Measurements from ENCODE around the gene WFDC11.
"Not testable (repeated sequence)": the region's sequence is repeated elsewhere in the genome, so short reads cannot be mapped to it uniquely, and the experiment has no call there.

Gene WFDC11

DNA sequence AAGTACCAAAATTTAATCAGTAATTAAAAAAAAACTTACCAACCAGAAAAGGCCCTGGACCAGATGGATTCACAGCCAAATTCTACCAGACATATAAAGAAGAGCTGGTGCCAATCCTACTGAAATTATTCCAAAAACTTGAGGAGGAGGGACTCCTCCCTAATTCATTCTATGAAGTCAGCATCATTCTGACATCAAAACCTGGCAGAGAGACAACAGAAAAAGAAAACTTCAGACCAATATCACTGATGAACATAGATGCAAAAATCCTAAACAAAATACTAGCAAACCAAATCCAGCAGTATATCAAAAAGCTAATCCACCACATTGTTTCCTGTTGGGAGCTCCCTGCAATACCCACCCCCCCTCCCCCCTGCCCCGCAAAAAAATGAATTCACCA lies at the start of gene WFDC11:
Gene WFDC11 (minus strand): TSS at position 101 of the 400 bp plus-strand sequence. CDS start 19,639 bp downstream, outside the sequence.
- no peak for DNase-seq

GRCh38 chr20:45716141-45716688 lies 46.2 kb upstream of the WFDC11 start:
- not testable (repeated sequence) for DNase-seq

- no peak for DNase-seq
Measured at GRCh38 chr20:45704969-45705637, 35.1 kb upstream of the WFDC11 start, which contains the start of gene WFDC10B. Gene WFDC10B, minus strand, starts transcription at chr20:45705019. Its CDS starts 19,027 bp downstream, at chr20:45685992.

- DNase-seq = no peak
Measured at GRCh38 chr20:45701873-45702272, 31.8 kb upstream of the WFDC11 start, which contains the start of gene WFDC13. Gene WFDC13, plus strand, starts transcription at chr20:45702038. Its CDS starts 86 bp downstream, at chr20:45702124.

GRCh38 chr20:45701104-45701503 lies 31.1 kb upstream of the WFDC11 start:
- no peak for DNase-seq

DNA sequence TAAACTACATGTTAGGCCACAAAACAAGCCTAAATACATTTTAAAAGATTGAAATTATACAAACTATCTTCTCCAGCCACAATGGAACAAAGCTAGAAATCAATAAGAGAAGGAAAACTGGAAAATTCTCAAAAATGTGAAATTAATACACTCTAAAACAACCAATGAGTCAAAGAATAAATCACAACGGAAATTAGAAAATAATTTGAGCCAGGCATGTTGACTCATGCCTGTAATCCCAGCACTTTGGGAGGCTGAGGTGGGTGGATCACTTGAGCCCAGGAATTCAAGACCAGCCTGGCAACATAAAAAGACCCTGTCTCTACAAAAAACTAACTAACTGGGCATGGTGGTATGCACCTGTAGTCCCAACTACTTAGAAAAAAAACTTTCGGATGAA lies 25.5 kb upstream of the WFDC11 start:
- DNase-seq = no peak

GRCh38 chr20:45693346-45693745 lies 23.3 kb upstream of the WFDC11 start:
- DNase-seq = not testable (repeated sequence)

DNA sequence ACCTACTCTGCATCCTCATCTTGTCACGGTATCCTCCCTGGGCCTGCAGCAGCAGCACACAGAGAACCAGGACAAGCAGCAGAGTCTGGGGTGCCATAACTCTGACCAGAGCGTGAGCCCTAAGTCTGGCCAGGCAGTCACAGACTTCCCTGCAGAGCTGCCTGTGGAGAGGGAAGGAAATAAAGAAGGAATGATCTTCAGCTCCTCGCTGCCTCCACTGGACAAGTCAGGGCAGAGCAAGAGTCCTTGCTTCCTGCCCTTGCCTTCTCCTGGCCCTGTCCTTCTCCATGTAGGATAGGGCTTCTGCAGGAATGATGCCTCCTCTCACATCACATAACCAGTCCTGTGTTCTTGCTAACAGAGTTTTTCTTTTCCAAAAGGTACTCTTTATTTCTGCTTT lies 15.9 kb upstream of the WFDC11 start:
- DNase-seq = no peak

GRCh38 chr20:45679650-45680049 lies 9.6 kb upstream of the WFDC11 start:
- DNase-seq = no peak

GRCh38 chr20:45672765-45673164 lies 2.7 kb upstream of the WFDC11 start:
- DNase-seq = no peak

DNA sequence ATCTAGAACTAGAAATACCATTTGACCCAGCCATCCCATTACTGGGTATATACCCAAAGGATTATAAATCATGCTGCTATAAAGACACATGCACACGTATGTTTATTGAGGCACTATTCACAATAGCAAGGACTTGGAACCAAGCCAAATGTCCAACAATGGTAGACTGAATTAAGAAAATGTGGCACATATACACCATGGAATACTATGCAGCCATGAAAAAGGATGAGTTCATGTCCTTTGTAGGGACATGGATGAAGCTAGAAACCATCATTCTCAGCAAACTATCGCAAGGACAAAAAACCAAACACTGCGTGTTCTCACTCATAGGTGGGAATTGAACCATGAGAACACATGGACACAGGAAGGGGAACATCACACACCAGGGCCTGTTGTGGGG lies 13.0 kb downstream of the WFDC11 start:
- DNase-seq = not testable (repeated sequence)

DNA sequence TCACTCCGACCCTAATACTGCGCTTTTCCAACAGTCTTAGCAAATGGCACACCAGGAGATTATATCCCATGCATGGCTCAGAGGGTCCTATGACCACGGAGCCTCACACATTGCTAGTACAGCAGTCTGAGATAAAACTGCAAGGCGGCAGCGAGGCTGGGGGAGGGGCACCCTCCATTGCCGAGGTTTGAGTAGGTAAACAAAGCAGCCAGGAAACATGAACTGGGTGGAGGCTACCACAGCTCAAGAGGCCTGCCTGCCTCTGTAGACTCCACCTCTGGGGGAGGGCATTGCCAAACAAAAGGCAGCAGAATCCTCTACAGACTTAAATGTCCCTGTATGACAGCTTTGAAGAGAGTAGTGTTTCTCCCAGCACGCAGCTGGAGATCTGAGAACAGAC lies 18.3 kb downstream of the WFDC11 start:
- not testable (repeated sequence) for DNase-seq

- DNase-seq = no peak
Measured at GRCh38 chr20:45649312-45649863, 20.7 kb downstream of the WFDC11 start.

- no peak for DNase-seq
Measured at GRCh38 chr20:45647441-45648050, 22.5 kb downstream of the WFDC11 start.

GRCh38 chr20:45646875-45647274 lies 23.2 kb downstream of the WFDC11 start:
- no peak for DNase-seq

- not testable (repeated sequence) for DNase-seq
Measured at GRCh38 chr20:45645869-45646268, 24.2 kb downstream of the WFDC11 start.

GRCh38 chr20:45641076-45641475 lies 29.0 kb downstream of the WFDC11 start:
- DNase-seq = not testable (repeated sequence)

DNA sequence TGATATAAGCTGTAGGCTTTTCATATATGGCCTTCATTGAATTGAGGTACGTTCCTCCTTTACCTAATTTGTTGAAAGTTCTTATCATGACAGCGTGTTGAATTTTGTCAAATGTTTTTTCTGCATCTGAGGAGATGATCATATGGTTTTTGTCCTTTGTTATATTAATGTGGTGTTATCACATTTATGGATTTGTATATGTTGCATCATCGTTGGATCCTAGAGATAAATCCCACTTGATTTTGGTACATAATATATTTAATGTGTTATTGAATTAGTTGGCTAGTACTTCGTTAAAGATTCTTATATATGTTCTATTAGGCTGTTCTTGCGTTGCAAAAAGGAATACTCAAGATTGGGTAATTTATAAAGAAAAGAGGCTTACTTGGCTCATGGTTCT lies 30.4 kb downstream of the WFDC11 start:
- no peak for DNase-seq

- DNase-seq = no peak
Measured at GRCh38 chr20:45636513-45636912, 33.5 kb downstream of the WFDC11 start.

DNA sequence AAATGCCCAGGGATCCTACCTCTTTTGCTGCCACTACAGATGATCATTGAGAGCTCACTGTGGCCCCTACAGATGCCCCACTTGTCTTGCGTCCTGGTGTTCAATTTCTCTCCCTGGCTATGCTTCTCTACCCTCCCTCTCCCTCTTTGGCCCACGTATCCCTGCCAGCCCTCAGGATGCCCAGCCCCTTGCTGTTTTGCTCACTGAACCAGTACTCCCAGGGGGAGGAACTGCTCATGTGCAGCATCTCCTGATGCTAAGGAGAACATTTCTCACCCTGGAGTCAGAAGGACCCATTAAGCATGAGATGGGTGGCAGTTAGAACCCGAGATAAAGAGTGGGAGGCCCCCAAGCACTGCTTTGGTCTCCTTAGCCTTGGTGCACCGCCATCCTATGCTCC lies 38.9 kb downstream of the WFDC11 start, which contains the start of gene WFDC9:
Gene WFDC9 (minus strand): TSS at position 101 of the 400 bp plus-strand sequence. CDS start 21,103 bp downstream, outside the sequence.
- no peak for DNase-seq

- no peak for DNase-seq
Measured at GRCh38 chr20:45630371-45630770, 39.7 kb downstream of the WFDC11 start.

DNA sequence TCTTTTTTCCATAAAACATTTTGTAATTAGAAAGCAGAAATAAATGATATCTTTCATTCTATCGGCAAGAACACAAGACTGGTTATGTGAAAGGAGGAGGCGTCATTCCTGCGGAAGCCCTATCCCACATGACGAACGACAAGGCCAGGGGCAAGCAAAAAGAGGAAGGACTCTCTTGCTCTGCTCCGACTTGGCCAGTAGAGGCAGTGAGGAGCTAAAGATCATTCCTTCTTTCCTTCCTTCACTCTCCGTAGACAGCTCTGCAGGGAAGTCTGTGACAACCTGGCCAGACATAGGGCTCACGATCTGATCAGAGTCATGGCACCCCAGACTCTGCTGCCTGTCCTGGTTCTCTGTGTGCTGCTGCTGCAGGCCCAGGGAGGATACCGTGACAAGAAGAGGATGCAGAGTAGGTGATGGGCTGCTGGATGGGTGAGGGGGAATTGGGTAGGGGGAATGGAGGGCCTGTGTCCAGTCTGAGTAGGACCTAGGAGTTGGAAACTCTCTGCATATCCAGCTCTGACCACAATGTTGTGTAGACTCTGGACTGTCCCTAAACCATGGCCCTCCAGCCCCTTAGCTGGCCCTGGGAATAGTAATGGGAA lies 40.4 kb downstream of the WFDC11 start, which contains the start of gene WFDC10A:
Gene WFDC10A (plus strand): TSS at position 244 of the 605 bp plus-strand sequence. CDS start 75 bp downstream, at position 319.
- DNase-seq = peak in 7 of 58 donors; percentile 2 to 28 (median 5)

Measured in anterior cingulate cortex (tissue), 58 donors.